H9 (cell line): ENCODE measurements around the gene ALG12. TPM values are rescaled to one million over a fixed set of nuclear protein-coding genes. Genes with fewer than 3 reads are reported as not detected.

ENCODE experiments used
- DNase-seq: peaks from one replicate; pipeline ENCODE4 v3.0.0-alpha.2; 2017
- H2AFZ ChIP-seq: one replicate; pipeline ENCODE4 v1.6.1; 2013; ENCODE audit warnings: mild to moderate bottlenecking, low read length, control low read depth, moderate library complexity
- H2AK5ac ChIP-seq: 2 replicates; pipeline ENCODE4 v1.6.1; 2013; ENCODE audit warnings: low read length, control low read depth, mixed read lengths; ENCODE audit not compliant: insufficient read length
- H2BK120ac ChIP-seq: one replicate; pipeline ENCODE4 v1.6.1; 2013; ENCODE audit warnings: low read depth, mild to moderate bottlenecking, low read length, control low read depth, inconsistent platforms; ENCODE audit not compliant: poor library complexity, severe bottlenecking
- H2BK12ac ChIP-seq: 2 replicates; pipeline ENCODE4 v1.6.1; 2013; ENCODE audit warnings: low read length, control low read depth, mixed read lengths, low read depth; ENCODE audit not compliant: insufficient read length
- H2BK15ac ChIP-seq: 2 replicates; pipeline ENCODE4 v1.6.1; 2013; ENCODE audit warnings: low read depth, low read length, control low read depth
- H2BK20ac ChIP-seq: one replicate; pipeline ENCODE4 v1.6.1; 2013; ENCODE audit warnings: low read depth, mild to moderate bottlenecking, low read length, control low read depth, inconsistent platforms; ENCODE audit not compliant: poor library complexity, severe bottlenecking
- H2BK5ac ChIP-seq: 2 replicates; pipeline ENCODE4 v1.6.1; 2013; ENCODE audit warnings: low read length, control low read depth, mixed read lengths; ENCODE audit not compliant: insufficient read length
- H3K14ac ChIP-seq: 2 replicates; pipeline ENCODE4 v1.6.1; 2013; ENCODE audit warnings: low read length, control low read depth; ENCODE audit not compliant: insufficient read depth
- H3K18ac ChIP-seq: 2 replicates; pipeline ENCODE4 v1.6.1; 2013; ENCODE audit warnings: low read depth, mild to moderate bottlenecking, mixed read lengths, low read length, control low read depth; ENCODE audit not compliant: insufficient read length
- H3K23ac ChIP-seq: 2 replicates; pipeline ENCODE4 v1.6.1; 2013; ENCODE audit warnings: low read length, control low read depth, mixed read lengths, low read depth; ENCODE audit not compliant: insufficient read length
- H3K23me2 ChIP-seq: 2 replicates; pipeline ENCODE4 v1.6.1; 2013; ENCODE audit warnings: low read depth, mild to moderate bottlenecking, mixed read lengths, low read length, control low read depth; ENCODE audit not compliant: insufficient read length, poor library complexity, severe bottlenecking
- H3K27ac ChIP-seq: 2 replicates; pipeline ENCODE4 v1.5.1; 2013; ENCODE audit warnings: low read length, control low read depth, mixed read lengths, low read depth; ENCODE audit not compliant: insufficient read length
- H3K27me3 ChIP-seq: 2 replicates; pipeline ENCODE4 v1.6.1; 2013; ENCODE audit warnings: low read length, control low read depth, inconsistent platforms; ENCODE audit not compliant: insufficient read depth
- H3K4ac ChIP-seq: 2 replicates; pipeline ENCODE4 v1.6.1; 2013; ENCODE audit warnings: low read depth, mild to moderate bottlenecking, control low read depth, inconsistent platforms, low read length, moderate library complexity
- H3K4me1 ChIP-seq: 2 replicates; pipeline ENCODE4 v1.6.1; 2013; ENCODE audit warnings: low read length, control low read depth, inconsistent platforms; ENCODE audit not compliant: insufficient read depth
- H3K4me2 ChIP-seq: 2 replicates; pipeline ENCODE4 v1.6.1; 2013; ENCODE audit warnings: low read length, control low read depth, mixed read lengths; ENCODE audit not compliant: insufficient read length, insufficient read depth
- H3K56ac ChIP-seq: 2 replicates; pipeline ENCODE4 v1.6.1; 2013; ENCODE audit warnings: low read depth, mild to moderate bottlenecking, mixed read lengths, low read length, control low read depth; ENCODE audit not compliant: insufficient read length
- H3K79me1 ChIP-seq: 2 replicates; pipeline ENCODE4 v1.6.1; 2013; ENCODE audit warnings: low read depth, mild to moderate bottlenecking, moderate library complexity, low read length, control low read depth, inconsistent platforms; ENCODE audit not compliant: insufficient read depth, poor library complexity, severe bottlenecking
- H3K79me2 ChIP-seq: 2 replicates; pipeline ENCODE4 v1.6.1; 2013; ENCODE audit warnings: low read length, control low read depth, inconsistent platforms; ENCODE audit not compliant: insufficient read depth
- H3K9ac ChIP-seq: 2 replicates; pipeline ENCODE4 v1.6.1; 2013; ENCODE audit warnings: low read length, control low read depth, mixed read lengths; ENCODE audit not compliant: insufficient read length; ENCODE audit errors: extremely low read depth
- H3K9me3 ChIP-seq: one replicate; pipeline ENCODE4 v1.6.1; 2013; ENCODE audit warnings: low read depth, low read length, inconsistent platforms; ENCODE audit not compliant: control insufficient read depth
- H3T11ph ChIP-seq: one replicate; pipeline ENCODE4 v1.6.1; 2013; ENCODE audit warnings: mild to moderate bottlenecking, low read length, control low read depth, inconsistent platforms
- H4K20me1 ChIP-seq: one replicate; pipeline ENCODE4 v1.6.1; 2013; ENCODE audit not compliant: control insufficient read depth, insufficient read length, insufficient read depth
- H4K5ac ChIP-seq: 2 replicates; pipeline ENCODE4 v1.6.1; 2013; ENCODE audit warnings: low read depth, mild to moderate bottlenecking, mixed read lengths, low read length, control low read depth; ENCODE audit not compliant: insufficient read length
- H4K8ac ChIP-seq: replicated peaks from 2 replicates; pipeline ENCODE4 v1.6.1; 2013; ENCODE audit warnings: low read length, control low read depth, mixed read lengths, low read depth; ENCODE audit not compliant: insufficient read length
- H4K91ac ChIP-seq: 2 replicates; pipeline ENCODE4 v1.6.1; 2013; ENCODE audit warnings: low read depth, mild to moderate bottlenecking, moderate library complexity, mixed read lengths, low read length, control low read depth; ENCODE audit not compliant: insufficient read length
- H3K27ac Mint-ChIP-seq, 3 experiments: 2 replicates in 2 of 3; 3 replicates in 1 of 3; pipeline ENCODE4 v1.8.0; 2020 to 2021; ENCODE audit warnings: mixed read lengths in 3 of 3, mild to moderate bottlenecking in 1 of 3, moderate library complexity in 1 of 3
- H3K27me3 Mint-ChIP-seq: 2 replicates; pipeline ENCODE4 v1.8.0; 2021; ENCODE audit warnings: low read depth, mild to moderate bottlenecking, moderate library complexity, mixed read lengths
- H3K36me3 Mint-ChIP-seq, 3 experiments: 2 replicates in 2 of 3; 3 replicates in 1 of 3; pipeline ENCODE4 v1.8.0; 2020 to 2021; ENCODE audit warnings: low read depth in 3 of 3, mixed read lengths in 3 of 3; ENCODE audit not compliant: insufficient read depth in 1 of 3
- H3K4me1 Mint-ChIP-seq, 2 experiments: 2 replicates each; pipeline ENCODE4 v1.8.0; 2020; ENCODE audit warnings: mixed read lengths in 2 of 2
- H3K4me3 Mint-ChIP-seq, 2 experiments: 2 replicates in 1 of 2; 3 replicates in 1 of 2; pipeline ENCODE4 v1.8.0; 2020 to 2021; ENCODE audit warnings: mild to moderate bottlenecking in 2 of 2, mixed read lengths in 2 of 2, moderate library complexity in 1 of 2
- H3K9me3 Mint-ChIP-seq, 2 experiments: 2 replicates in 1 of 2; 3 replicates in 1 of 2; pipeline ENCODE4 v1.8.0; 2020; ENCODE audit warnings: mild to moderate bottlenecking in 2 of 2, mixed read lengths in 2 of 2, moderate library complexity in 1 of 2
- WGBS: extraction: QIAGEN DNeasy Blood & Tissue Kit; methylation state at CpG from one replicate; pipeline ENCODE4 v1.1.7; 2013; ENCODE audit warnings: missing lambda C conversion rate, low lambda C conversion rate, mixed read lengths; ENCODE audit not compliant: insufficient read length; ENCODE audit errors: extremely low coverage; 5-methylcytosine and 5-hydroxymethylcytosine counted together
- total RNA-seq: library from RNA; stranded (reverse); gene quantifications from 2 replicates; pipeline ENCODE4 v1.2.1, GENCODE V29; 2021
- TF ChIP-seq, protein P1 (sequence below): fragments of 200-600 bp; sonication (generic); conservative IDR thresholded peaks from 3 replicates; pipeline ENCODE4 v1.8.0; 2021; ENCODE audit warnings: antibody characterized with exemption, mild to moderate bottlenecking

ALG12 gene
- total RNA-seq, 1 experiment from 2014 or later, result 19.2 TPM

DNA sequence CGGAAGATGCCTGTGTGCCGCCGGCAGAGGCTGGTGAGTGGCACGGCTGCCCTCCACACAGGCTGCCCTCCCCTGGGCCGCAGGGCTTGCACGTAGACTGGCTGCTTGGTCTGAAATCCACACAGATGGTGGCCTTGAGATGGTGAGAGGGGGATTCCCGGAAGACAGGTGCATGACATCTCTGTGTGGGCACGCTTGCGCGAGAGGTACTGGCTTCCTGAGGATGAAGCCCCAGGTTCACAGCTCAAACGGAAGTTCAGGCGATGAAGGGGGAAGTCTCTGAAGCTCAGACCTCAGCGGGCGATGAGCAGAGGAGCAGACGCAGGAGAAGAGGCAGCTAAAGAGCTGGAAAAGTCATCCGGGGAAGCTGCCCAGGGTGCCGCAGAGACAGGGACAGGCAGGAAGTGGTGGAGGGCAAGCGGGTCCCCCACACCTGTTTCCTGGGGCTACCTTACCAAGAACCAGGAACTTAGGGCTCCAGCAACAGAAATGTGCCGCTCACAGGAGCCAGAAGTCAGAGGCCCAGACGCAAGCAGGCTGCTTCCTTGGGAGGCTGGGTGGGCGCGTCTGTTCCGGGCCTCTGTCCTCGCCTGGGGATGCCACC lies 7.4 kb upstream of the ALG12 start:
- H3K27me3 ChIP-seq, result no peaks in the 10 kb centered on the region
- H2BK12ac ChIP-seq, result no peak overlapping the region
- H3T11ph ChIP-seq, result no peak overlapping the region
- H2BK5ac ChIP-seq, result no peak overlapping the region
- no peak overlapping the region for H3K56ac ChIP-seq
- H3K9ac ChIP-seq, result no peak overlapping the region
- no CpG with 5 or more reads among the region's 24 CpGs for WGBS
- H2BK20ac ChIP-seq, result no peak overlapping the region
- no peaks in the 10 kb centered on the region for H3K9me3 Mint-ChIP-seq
- H3K18ac ChIP-seq, result no peak overlapping the region
- H3K27me3 Mint-ChIP-seq, result peaks cover 13% of the 10 kb centered on the region
- no peaks in the 10 kb centered on the region for H3K79me1 ChIP-seq
- H2BK15ac ChIP-seq, result no peak overlapping the region
- peaks cover 0 to 19% (median 4%) of the 10 kb centered on the region in 3 experiments; a peak in 6 of 7 replicates for H3K36me3 Mint-ChIP-seq
- H3K4me3 Mint-ChIP-seq, result no peak overlapping the region
- H3K23ac ChIP-seq, result no peak overlapping the region
- peak overlapping the region in 2 of 3 experiments; percentile 9 to 15; a peak in 2 of 7 replicates for H3K27ac Mint-ChIP-seq
- no peak overlapping the region for H4K8ac ChIP-seq
- no peak overlapping the region for H2AFZ ChIP-seq
- no peak overlapping the region for H4K91ac ChIP-seq
- H3K79me2 ChIP-seq, result no peaks in the 10 kb centered on the region
- H3K9me3 ChIP-seq, result no peaks in the 10 kb centered on the region
- no peak overlapping the region for H3K4ac ChIP-seq
- H4K20me1 ChIP-seq, result no peaks in the 10 kb centered on the region
- no peak overlapping the region for H3K27ac ChIP-seq
- no peak overlapping the region for H2AK5ac ChIP-seq
- no peak overlapping the region for H3K4me2 ChIP-seq
- no peak overlapping the region for H2BK120ac ChIP-seq
- H3K4me1 ChIP-seq, result no peaks in the 10 kb centered on the region
- H4K5ac ChIP-seq, result no peak overlapping the region
- H3K4me1 Mint-ChIP-seq, result peaks cover 0 to 8% of the 10 kb centered on the region in 2 experiments; a peak in 3 of 4 replicates
- no peak overlapping the region; the same call in 1 of the 2 replicates for H3K14ac ChIP-seq
- DNase-seq, result no peak
- TF ChIP-seq, protein P1, sequence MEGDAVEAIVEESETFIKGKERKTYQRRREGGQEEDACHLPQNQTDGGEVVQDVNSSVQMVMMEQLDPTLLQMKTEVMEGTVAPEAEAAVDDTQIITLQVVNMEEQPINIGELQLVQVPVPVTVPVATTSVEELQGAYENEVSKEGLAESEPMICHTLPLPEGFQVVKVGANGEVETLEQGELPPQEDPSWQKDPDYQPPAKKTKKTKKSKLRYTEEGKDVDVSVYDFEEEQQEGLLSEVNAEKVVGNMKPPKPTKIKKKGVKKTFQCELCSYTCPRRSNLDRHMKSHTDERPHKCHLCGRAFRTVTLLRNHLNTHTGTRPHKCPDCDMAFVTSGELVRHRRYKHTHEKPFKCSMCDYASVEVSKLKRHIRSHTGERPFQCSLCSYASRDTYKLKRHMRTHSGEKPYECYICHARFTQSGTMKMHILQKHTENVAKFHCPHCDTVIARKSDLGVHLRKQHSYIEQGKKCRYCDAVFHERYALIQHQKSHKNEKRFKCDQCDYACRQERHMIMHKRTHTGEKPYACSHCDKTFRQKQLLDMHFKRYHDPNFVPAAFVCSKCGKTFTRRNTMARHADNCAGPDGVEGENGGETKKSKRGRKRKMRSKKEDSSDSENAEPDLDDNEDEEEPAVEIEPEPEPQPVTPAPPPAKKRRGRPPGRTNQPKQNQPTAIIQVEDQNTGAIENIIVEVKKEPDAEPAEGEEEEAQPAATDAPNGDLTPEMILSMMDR, result no peak
- no peaks in the 10 kb centered on the region for H3K23me2 ChIP-seq
